Measurements from ENCODE around the gene STPG1. TPM values are rescaled to one million over a fixed set of nuclear protein-coding genes. Genes with fewer than 3 reads are reported as not detected.

Gene STPG1
- total RNA-seq, 2 experiments from 2014 or later, result 1.8 to 2.4 TPM

DNA sequence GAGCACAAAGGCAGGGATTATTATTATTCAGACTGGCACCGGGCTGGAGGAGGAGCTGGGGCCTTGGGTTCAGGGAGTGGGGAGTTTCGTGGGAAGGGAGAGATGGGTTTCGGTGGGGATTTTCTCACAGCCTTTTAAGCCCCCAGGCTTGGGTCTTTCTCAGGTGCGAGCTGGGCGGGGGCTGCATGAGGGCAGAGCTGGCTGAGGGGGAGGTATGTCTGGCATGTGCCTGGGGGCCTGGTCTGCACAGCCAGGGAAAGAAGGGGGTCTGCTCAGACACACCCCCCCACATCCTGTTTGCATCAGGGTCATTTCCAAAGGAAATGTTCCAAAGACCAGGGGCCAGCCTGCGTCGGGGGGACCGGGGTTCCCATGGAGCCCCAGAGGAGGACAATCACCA lies 72.8 kb downstream of the STPG1 start:
- no peak overlapping the region for H3K4me3 ChIP-seq (ENCODE audit: low read length)
- intact Hi-C loops (cut with DNase I, micrococcal nuclease), result no loop called here
- POLR2A ChIA-PET, result no interaction called here
- Mint-ChIP-seq H3K27me3 (no peaks in the 10 kb centered on the region), H3K4me1 (ENCODE audit: low read depth) (no peaks in the 10 kb centered on the region), H3K36me3 (ENCODE audit: low read depth) (no peaks in the 10 kb centered on the region), H3K4me3 (no peak overlapping the region), H3K9me3 (no peaks in the 10 kb centered on the region), H3K27ac (no peak overlapping the region)
- no peaks in the 10 kb centered on the region for H3K9me3 ChIP-seq (ENCODE audit: control insufficient read depth in 1 of 2, insufficient read depth in 1 of 2, low read length in 2 of 2)
- no peaks in the 10 kb centered on the region for H3K4me1 ChIP-seq (ENCODE audit: insufficient read depth, low read length)
- ATAC-seq (ENCODE audit: poor library complexity) (no peak), DNase-seq (no peak)
- CTCF ChIA-PET, result no interaction called here
- no peak overlapping the region for H3K27ac ChIP-seq (ENCODE audit: low read depth in 1 of 2, low read length in 2 of 2)
- H3K27me3 ChIP-seq (ENCODE audit: control insufficient read depth in 1 of 2, insufficient read depth in 2 of 2, low read length in 2 of 2), result peaks cover 0 to 3% of the 10 kb centered on the region in 2 experiments
- H3K36me3 ChIP-seq (ENCODE audit: insufficient read depth, low read length), result no peaks in the 10 kb centered on the region
- TF ChIP-seq, protein P1, sequence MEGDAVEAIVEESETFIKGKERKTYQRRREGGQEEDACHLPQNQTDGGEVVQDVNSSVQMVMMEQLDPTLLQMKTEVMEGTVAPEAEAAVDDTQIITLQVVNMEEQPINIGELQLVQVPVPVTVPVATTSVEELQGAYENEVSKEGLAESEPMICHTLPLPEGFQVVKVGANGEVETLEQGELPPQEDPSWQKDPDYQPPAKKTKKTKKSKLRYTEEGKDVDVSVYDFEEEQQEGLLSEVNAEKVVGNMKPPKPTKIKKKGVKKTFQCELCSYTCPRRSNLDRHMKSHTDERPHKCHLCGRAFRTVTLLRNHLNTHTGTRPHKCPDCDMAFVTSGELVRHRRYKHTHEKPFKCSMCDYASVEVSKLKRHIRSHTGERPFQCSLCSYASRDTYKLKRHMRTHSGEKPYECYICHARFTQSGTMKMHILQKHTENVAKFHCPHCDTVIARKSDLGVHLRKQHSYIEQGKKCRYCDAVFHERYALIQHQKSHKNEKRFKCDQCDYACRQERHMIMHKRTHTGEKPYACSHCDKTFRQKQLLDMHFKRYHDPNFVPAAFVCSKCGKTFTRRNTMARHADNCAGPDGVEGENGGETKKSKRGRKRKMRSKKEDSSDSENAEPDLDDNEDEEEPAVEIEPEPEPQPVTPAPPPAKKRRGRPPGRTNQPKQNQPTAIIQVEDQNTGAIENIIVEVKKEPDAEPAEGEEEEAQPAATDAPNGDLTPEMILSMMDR (IDR thresholded peaks at IDR 0.05), result no peak

DNA sequence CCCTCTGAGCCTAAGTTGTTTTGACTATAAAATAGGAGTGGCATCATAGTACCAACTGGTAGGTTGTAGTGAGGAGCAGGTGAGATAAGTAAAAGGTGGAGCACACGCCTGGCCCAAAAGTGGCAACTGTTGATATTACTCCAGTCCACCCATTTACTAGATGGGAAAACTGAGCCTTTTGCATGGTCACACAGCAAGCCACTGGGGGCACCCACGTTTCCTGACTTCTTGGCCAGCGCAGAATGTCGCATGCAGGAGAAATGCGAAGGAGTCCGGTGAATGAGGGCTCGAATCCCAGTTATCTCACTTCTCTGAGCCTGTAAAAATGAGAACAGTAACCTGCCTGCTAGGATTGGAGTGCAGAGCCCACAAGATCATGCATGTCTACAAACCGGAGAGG lies 73.6 kb downstream of the STPG1 start:
- Histone ChIP-seq H3K27ac (ENCODE audit: low read depth in 1 of 2, low read length in 2 of 2) (no peak overlapping the region), H3K36me3 (ENCODE audit: insufficient read depth, low read length) (no peaks in the 10 kb centered on the region), H3K4me3 (ENCODE audit: low read length) (no peak overlapping the region), H3K4me1 (ENCODE audit: insufficient read depth, low read length) (no peaks in the 10 kb centered on the region), H3K27me3 (ENCODE audit: control insufficient read depth in 1 of 2, insufficient read depth in 2 of 2, low read length in 2 of 2) (no peaks in the 10 kb centered on the region), H3K9me3 (ENCODE audit: control insufficient read depth in 1 of 2, insufficient read depth in 1 of 2, low read length in 2 of 2) (no peaks in the 10 kb centered on the region)
- TF ChIP-seq, protein P1 (IDR thresholded peaks at IDR 0.05), result no peak
- H3K36me3 Mint-ChIP-seq (ENCODE audit: low read depth), result no peaks in the 10 kb centered on the region
- intact Hi-C loops (cut with DNase I, micrococcal nuclease), result no loop called here
- H3K27me3 Mint-ChIP-seq, result no peaks in the 10 kb centered on the region
- ChIA-PET POLR2A (no interaction called here), CTCF (no interaction called here)
- DNase-seq (no peak), ATAC-seq (ENCODE audit: poor library complexity) (no peak)
- H3K9me3 Mint-ChIP-seq, result no peaks in the 10 kb centered on the region
- no peak overlapping the region for H3K27ac Mint-ChIP-seq
- H3K4me3 Mint-ChIP-seq, result no peak overlapping the region
- H3K4me1 Mint-ChIP-seq (ENCODE audit: low read depth), result no peaks in the 10 kb centered on the region

DNA sequence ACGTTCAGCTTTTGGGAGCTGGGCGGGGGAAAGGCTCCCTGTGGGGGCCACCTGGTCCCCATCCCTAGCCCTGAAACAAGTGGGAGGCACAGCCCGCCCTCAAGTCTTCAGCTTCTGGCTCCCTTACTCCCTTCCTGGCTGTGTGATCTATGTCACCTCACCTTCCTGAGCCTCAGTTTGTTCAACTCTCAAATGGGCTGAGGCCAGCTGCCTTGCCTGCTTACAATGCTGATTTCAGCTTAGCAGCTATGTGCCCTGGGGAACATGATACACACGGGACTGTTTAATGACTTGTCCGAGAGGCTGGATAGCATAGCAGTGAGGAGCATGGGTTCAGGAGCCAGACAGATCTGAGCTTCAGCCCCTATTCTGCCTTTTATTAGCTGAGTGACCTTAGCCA lies 75.1 kb downstream of the STPG1 start:
- ChIA-PET POLR2A (interaction anchor here (0.6 kb wide), 1 partner anchor 19 kb away, joined by 3 read pairs; no protein-coding TSS in a partner anchor), CTCF (no interaction called here)
- no peaks in the 10 kb centered on the region for H3K9me3 Mint-ChIP-seq
- H3K36me3 Mint-ChIP-seq (ENCODE audit: low read depth), result no peaks in the 10 kb centered on the region
- ATAC-seq (ENCODE audit: poor library complexity) (no peak), DNase-seq (no peak)
- Histone ChIP-seq H3K4me1 (ENCODE audit: insufficient read depth, low read length) (no peaks in the 10 kb centered on the region), H3K4me3 (ENCODE audit: low read length) (no peak overlapping the region), H3K27me3 (ENCODE audit: control insufficient read depth in 1 of 2, insufficient read depth in 2 of 2, low read length in 2 of 2) (no peaks in the 10 kb centered on the region), H3K9me3 (ENCODE audit: control insufficient read depth in 1 of 2, insufficient read depth in 1 of 2, low read length in 2 of 2) (no peaks in the 10 kb centered on the region), H3K36me3 (ENCODE audit: insufficient read depth, low read length) (no peaks in the 10 kb centered on the region), H3K27ac (ENCODE audit: low read depth in 1 of 2, low read length in 2 of 2) (no peak overlapping the region)
- no peak overlapping the region for H3K27ac Mint-ChIP-seq
- TF ChIP-seq, protein P1 (IDR thresholded peaks at IDR 0.05), result no peak
- intact Hi-C loops (cut with DNase I, micrococcal nuclease), result no loop called here
- no peak overlapping the region for H3K4me3 Mint-ChIP-seq
- H3K27me3 Mint-ChIP-seq, result no peaks in the 10 kb centered on the region
- H3K4me1 Mint-ChIP-seq (ENCODE audit: low read depth), result no peaks in the 10 kb centered on the region
